ENCODE measurements around the gene PARP8.
"Not testable (repeated sequence)": the region's sequence is repeated elsewhere in the genome, so short reads cannot be mapped to it uniquely, and the experiment has no call there.

The PARP8 gene

GRCh38 chr5:50791813-50792212 is 125.4 kb downstream of the PARP8 start:
- DNase-seq (ENCODE audit: low read depth) = no peak

- no peak for DNase-seq (ENCODE audit: low read depth)
These were observed 126.4 kb downstream of the PARP8 start for GRCh38 chr5:50792843-50793242.

- DNase-seq (ENCODE audit: low read depth) = no peak
These were observed 128.4 kb downstream of the PARP8 start for GRCh38 chr5:50794812-50795211.

- DNase-seq (ENCODE audit: low read depth) = no peak
These were observed 131.6 kb downstream of the PARP8 start for GRCh38 chr5:50798002-50798401.

GRCh38 chr5:50799596-50799995 is 133.2 kb downstream of the PARP8 start:
- DNase-seq (ENCODE audit: low read depth) = no peak

GRCh38 chr5:50800410-50800809 is 134.0 kb downstream of the PARP8 start:
- no peak for DNase-seq (ENCODE audit: low read depth)

- DNase-seq (ENCODE audit: low read depth) = no peak
These were observed 141.2 kb downstream of the PARP8 start for GRCh38 chr5:50807661-50808060.

- DNase-seq (ENCODE audit: low read depth) = no peak
These were observed 142.0 kb downstream of the PARP8 start for GRCh38 chr5:50808406-50808805.

- DNase-seq (ENCODE audit: low read depth) = not testable (repeated sequence)
These were observed 145.3 kb downstream of the PARP8 start for GRCh38 chr5:50811746-50812145.

GRCh38 chr5:50813691-50814090 is 147.3 kb downstream of the PARP8 start:
- DNase-seq (ENCODE audit: low read depth) = no peak

- DNase-seq (ENCODE audit: low read depth) = no peak
These were observed 148.1 kb downstream of the PARP8 start for GRCh38 chr5:50814556-50814955.

- no peak for DNase-seq (ENCODE audit: low read depth)
These were observed 155.6 kb downstream of the PARP8 start for GRCh38 chr5:50822046-50822445.

- DNase-seq (ENCODE audit: low read depth) = no peak
These were observed 156.3 kb downstream of the PARP8 start for GRCh38 chr5:50822761-50823160.

- no peak for DNase-seq (ENCODE audit: low read depth)
These were observed 157.1 kb downstream of the PARP8 start for GRCh38 chr5:50823568-50823967.

- no peak for DNase-seq (ENCODE audit: low read depth)
These were observed 157.7 kb downstream of the PARP8 start for GRCh38 chr5:50824109-50824508.

GRCh38 chr5:50827516-50828247 is 161.2 kb downstream of the PARP8 start:
- DNase-seq (ENCODE audit: low read depth) = no peak

GRCh38 chr5:50829023-50829422 is 162.6 kb downstream of the PARP8 start:
- no peak for DNase-seq (ENCODE audit: low read depth)

GRCh38 chr5:50832657-50833284 is 166.3 kb downstream of the PARP8 start:
- no peak for DNase-seq (ENCODE audit: low read depth)

GRCh38 chr5:50836356-50836755 is 169.9 kb downstream of the PARP8 start:
- no peak for DNase-seq (ENCODE audit: low read depth)

GRCh38 chr5:50839472-50839871 is 173.0 kb downstream of the PARP8 start:
- DNase-seq (ENCODE audit: low read depth) = no peak

GRCh38 chr5:50843091-50843490 is 176.7 kb downstream of the PARP8 start:
- no peak for DNase-seq (ENCODE audit: low read depth)

- no peak for DNase-seq (ENCODE audit: low read depth)
These were observed 179.8 kb downstream of the PARP8 start for GRCh38 chr5:50846261-50846660.

GRCh38 chr5:50849554-50849953 is 183.1 kb downstream of the PARP8 start:
- DNase-seq (ENCODE audit: low read depth) = no peak

GRCh38 chr5:50853151-50853550 is 186.7 kb downstream of the PARP8 start:
- DNase-seq (ENCODE audit: low read depth) = no peak
